ENCODE data around the gene MS4A13. TPM values are rescaled to one million over a fixed set of nuclear protein-coding genes. Genes with fewer than 3 reads are reported as not detected.
"Not testable (repeated sequence)": the region's sequence is repeated elsewhere in the genome, so short reads cannot be mapped to it uniquely, and the experiment has no call there.

The MS4A13 gene
- total RNA-seq, 1 experiment from 2014 or later = not detected

- H4K8ac ChIP-seq (replicated peaks; ENCODE audit: insufficient read length, low read depth, low read length) = no peak overlapping the region
- H2BK120ac ChIP-seq (ENCODE audit: low read depth, low read length, poor library complexity, severe bottlenecking) = no peak overlapping the region
- WGBS (ENCODE audit: extremely low coverage, insufficient read length, low lambda C conversion rate) = no CpG with 5 or more reads among the region's 3 CpGs
- H3K27ac ChIP-seq (ENCODE audit: insufficient read length, low read depth, low read length) = no peak overlapping the region
- H2AFZ ChIP-seq (ENCODE audit: low read length) = no peak overlapping the region
- no peak overlapping the region for H3K56ac ChIP-seq (ENCODE audit: insufficient read length, low read depth, low read length)
- H2BK20ac ChIP-seq (ENCODE audit: low read depth, low read length, poor library complexity, severe bottlenecking) = no peak overlapping the region
- H2BK15ac ChIP-seq (ENCODE audit: low read depth, low read length) = no peak overlapping the region
- TF ChIP-seq CTCF (conservative IDR thresholded peaks at IDR 0.05) = no peak
- no peak overlapping the region for H3K23ac ChIP-seq (ENCODE audit: insufficient read length, low read depth, low read length)
- no peak overlapping the region for H3T11ph ChIP-seq (ENCODE audit: low read length)
- H4K91ac ChIP-seq (ENCODE audit: insufficient read length, low read depth, low read length) = no peak overlapping the region
- H2BK5ac ChIP-seq (ENCODE audit: insufficient read length, low read length) = no peak overlapping the region
- no peaks in the 10 kb centered on the region for H3K4me1 ChIP-seq (ENCODE audit: insufficient read depth, low read length)
- H4K5ac ChIP-seq (ENCODE audit: insufficient read length, low read depth, low read length) = no peak overlapping the region
- H3K23me2 ChIP-seq (ENCODE audit: insufficient read length, low read depth, low read length, poor library complexity, severe bottlenecking) = no peaks in the 10 kb centered on the region
- no peak overlapping the region for H3K18ac ChIP-seq (ENCODE audit: insufficient read length, low read depth, low read length)
- no peak overlapping the region for H3K9ac ChIP-seq (ENCODE audit: extremely low read depth, insufficient read length, low read length)
- no peak for DNase-seq
- H3K4me1 Mint-ChIP-seq = peaks cover 31 to 32% of the 10 kb centered on the region in 2 experiments
- H3K27me3 Mint-ChIP-seq (ENCODE audit: low read depth) = no peaks in the 10 kb centered on the region
- no peak overlapping the region for H2BK12ac ChIP-seq (ENCODE audit: insufficient read length, low read depth, low read length)
- no peaks in the 10 kb centered on the region for H3K27me3 ChIP-seq (ENCODE audit: insufficient read depth, low read length)
- no peak overlapping the region for H3K14ac ChIP-seq (ENCODE audit: insufficient read depth, low read length)
- H3K4me3 Mint-ChIP-seq = no peak overlapping the region
- peaks cover 7 to 15% of the 10 kb centered on the region in 2 experiments for H3K9me3 Mint-ChIP-seq
- H3K4me2 ChIP-seq (ENCODE audit: insufficient read depth, insufficient read length, low read length) = no peak overlapping the region
- H3K27ac Mint-ChIP-seq = no peak overlapping the region
- no peaks in the 10 kb centered on the region for H3K79me2 ChIP-seq (ENCODE audit: insufficient read depth, low read length)
- H3K4ac ChIP-seq (ENCODE audit: low read depth, low read length) = no peak overlapping the region
- H3K9me3 ChIP-seq (ENCODE audit: control insufficient read depth, low read depth, low read length) = no peaks in the 10 kb centered on the region
- H3K79me1 ChIP-seq (ENCODE audit: insufficient read depth, low read depth, low read length, poor library complexity, severe bottlenecking) = no peaks in the 10 kb centered on the region
- H4K20me1 ChIP-seq (ENCODE audit: control insufficient read depth, insufficient read depth, insufficient read length) = no peaks in the 10 kb centered on the region
- peaks cover 5 to 10% (median 6%) of the 10 kb centered on the region in 3 experiments for H3K36me3 Mint-ChIP-seq (ENCODE audit: insufficient read depth in 1 of 3, low read depth in 3 of 3)
- H2AK5ac ChIP-seq (ENCODE audit: insufficient read length, low read length) = no peak overlapping the region
These were observed 10.8 kb upstream of the MS4A13 start for GRCh38 chr11:60504219-60504905.

- H4K20me1 ChIP-seq (ENCODE audit: control insufficient read depth, insufficient read depth, insufficient read length) = not testable (repeated sequence)
These were observed 5.6 kb upstream of the MS4A13 start for GRCh38 chr11:60509609-60510008.

More at GRCh38 chr11:60509609-60510008, 5.6 kb upstream of the MS4A13 start:
- not testable (repeated sequence) for H3K18ac ChIP-seq (ENCODE audit: insufficient read length, low read depth, low read length); H4K8ac ChIP-seq (replicated peaks; ENCODE audit: insufficient read length, low read depth, low read length); H3K4me3 Mint-ChIP-seq; H2BK12ac ChIP-seq (ENCODE audit: insufficient read length, low read depth, low read length); H3K4me2 ChIP-seq (ENCODE audit: insufficient read depth, insufficient read length, low read length); H2AK5ac ChIP-seq (ENCODE audit: insufficient read length, low read length); H2BK120ac ChIP-seq (ENCODE audit: low read depth, low read length, poor library complexity, severe bottlenecking); H3K23ac ChIP-seq (ENCODE audit: insufficient read length, low read depth, low read length); H3K27me3 ChIP-seq (ENCODE audit: insufficient read depth, low read length); H4K5ac ChIP-seq (ENCODE audit: insufficient read length, low read depth, low read length); H3T11ph ChIP-seq (ENCODE audit: low read length); DNase-seq; H3K56ac ChIP-seq (ENCODE audit: insufficient read length, low read depth, low read length); H2BK20ac ChIP-seq (ENCODE audit: low read depth, low read length, poor library complexity, severe bottlenecking); H3K14ac ChIP-seq (ENCODE audit: insufficient read depth, low read length); H3K9ac ChIP-seq (ENCODE audit: extremely low read depth, insufficient read length, low read length); H3K27ac Mint-ChIP-seq; H2BK5ac ChIP-seq (ENCODE audit: insufficient read length, low read length); H3K23me2 ChIP-seq (ENCODE audit: insufficient read length, low read depth, low read length, poor library complexity, severe bottlenecking); H3K79me1 ChIP-seq (ENCODE audit: insufficient read depth, low read depth, low read length, poor library complexity, severe bottlenecking); H3K27ac ChIP-seq (ENCODE audit: insufficient read length, low read depth, low read length); H4K91ac ChIP-seq (ENCODE audit: insufficient read length, low read depth, low read length); H2AFZ ChIP-seq (ENCODE audit: low read length); H2BK15ac ChIP-seq (ENCODE audit: low read depth, low read length); H3K9me3 ChIP-seq (ENCODE audit: control insufficient read depth, low read depth, low read length); H3K4me1 Mint-ChIP-seq; H3K79me2 ChIP-seq (ENCODE audit: insufficient read depth, low read length); H3K27me3 Mint-ChIP-seq (ENCODE audit: low read depth); H3K4me1 ChIP-seq (ENCODE audit: insufficient read depth, low read length); H3K4ac ChIP-seq (ENCODE audit: low read depth, low read length)
- H3K9me3 Mint-ChIP-seq = peaks cover 19 to 23% of the 10 kb centered on the region in 2 experiments
- WGBS (ENCODE audit: extremely low coverage, insufficient read length, low lambda C conversion rate) = no CpG with 5 or more reads among the region's 15 CpGs
- peaks cover 7 to 23% (median 8%) of the 10 kb centered on the region in 3 experiments; a peak in 6 of 7 replicates for H3K36me3 Mint-ChIP-seq (ENCODE audit: insufficient read depth in 1 of 3, low read depth in 3 of 3)
